GM12875 (cell line): ENCODE measurements around the gene DDX31.

ENCODE experiments used
- H3K4me3 ChIP-seq: one replicate; pipeline ENCODE4 v1.5.1; 2011; ENCODE audit warnings: low read depth, low read length, control low read depth
- TF ChIP-seq, protein P1 (sequence below): IDR thresholded peaks from 2 replicates; pipeline ENCODE4 v1.5.1; 2011; ENCODE audit warnings: low read depth, mild to moderate bottlenecking, control low read depth, inconsistent platforms, low read length, moderate library complexity, borderline replicate concordance; ENCODE audit not compliant: insufficient read depth

The DDX31 gene

DNA sequence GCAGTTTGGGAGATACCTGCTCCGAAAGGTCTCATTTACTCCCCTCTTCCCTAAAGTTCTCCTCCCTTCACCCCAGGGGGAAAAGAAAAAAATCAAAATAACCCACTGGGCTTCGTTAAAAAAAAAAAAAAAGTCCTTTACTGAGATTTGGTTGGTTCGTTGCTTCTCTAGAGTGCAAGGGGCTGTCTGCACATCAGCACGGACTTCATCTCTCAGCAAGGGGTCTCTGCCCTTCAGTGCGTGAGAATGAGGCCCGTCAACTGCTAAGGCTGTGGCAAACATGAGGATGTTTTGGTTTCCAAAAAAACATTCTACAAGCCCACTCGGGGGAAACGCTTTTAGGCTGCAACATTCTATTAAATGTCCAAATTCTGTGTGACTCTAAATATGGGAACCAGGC, 77.3 kb downstream of the DDX31 start:
- H3K4me3 ChIP-seq: no peak overlapping the region
- TF ChIP-seq, protein P1, sequence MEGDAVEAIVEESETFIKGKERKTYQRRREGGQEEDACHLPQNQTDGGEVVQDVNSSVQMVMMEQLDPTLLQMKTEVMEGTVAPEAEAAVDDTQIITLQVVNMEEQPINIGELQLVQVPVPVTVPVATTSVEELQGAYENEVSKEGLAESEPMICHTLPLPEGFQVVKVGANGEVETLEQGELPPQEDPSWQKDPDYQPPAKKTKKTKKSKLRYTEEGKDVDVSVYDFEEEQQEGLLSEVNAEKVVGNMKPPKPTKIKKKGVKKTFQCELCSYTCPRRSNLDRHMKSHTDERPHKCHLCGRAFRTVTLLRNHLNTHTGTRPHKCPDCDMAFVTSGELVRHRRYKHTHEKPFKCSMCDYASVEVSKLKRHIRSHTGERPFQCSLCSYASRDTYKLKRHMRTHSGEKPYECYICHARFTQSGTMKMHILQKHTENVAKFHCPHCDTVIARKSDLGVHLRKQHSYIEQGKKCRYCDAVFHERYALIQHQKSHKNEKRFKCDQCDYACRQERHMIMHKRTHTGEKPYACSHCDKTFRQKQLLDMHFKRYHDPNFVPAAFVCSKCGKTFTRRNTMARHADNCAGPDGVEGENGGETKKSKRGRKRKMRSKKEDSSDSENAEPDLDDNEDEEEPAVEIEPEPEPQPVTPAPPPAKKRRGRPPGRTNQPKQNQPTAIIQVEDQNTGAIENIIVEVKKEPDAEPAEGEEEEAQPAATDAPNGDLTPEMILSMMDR: no peak

DNA sequence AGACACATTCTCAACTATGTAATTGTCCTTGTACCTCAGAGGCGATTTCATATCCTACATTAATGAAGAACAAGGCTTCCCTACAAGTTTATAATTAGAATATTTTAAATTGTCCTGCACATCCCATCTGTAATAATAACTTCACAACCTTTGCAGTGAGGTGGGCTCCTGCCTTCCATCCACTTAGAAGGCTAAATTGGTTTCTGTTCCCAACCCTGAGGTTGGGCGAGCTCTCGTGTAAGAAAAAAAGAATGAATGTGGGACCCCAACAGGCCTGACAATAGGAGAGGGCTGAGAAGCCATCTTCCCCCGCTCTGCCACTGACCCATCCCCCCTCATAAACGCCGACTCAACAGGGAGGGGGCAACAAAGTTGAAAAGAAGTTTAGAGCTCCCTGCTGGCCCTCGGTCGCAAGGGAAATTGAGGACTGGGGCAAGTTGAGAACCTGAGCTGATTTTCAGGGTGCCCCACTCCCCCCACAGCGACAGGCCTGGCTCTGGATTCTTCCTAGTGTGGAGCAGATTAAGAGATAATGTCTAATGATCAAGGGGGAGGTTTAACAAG, 78.0 kb downstream of the DDX31 start:
- H3K4me3 ChIP-seq: no peak overlapping the region
- TF ChIP-seq, protein P1: no peak

DNA sequence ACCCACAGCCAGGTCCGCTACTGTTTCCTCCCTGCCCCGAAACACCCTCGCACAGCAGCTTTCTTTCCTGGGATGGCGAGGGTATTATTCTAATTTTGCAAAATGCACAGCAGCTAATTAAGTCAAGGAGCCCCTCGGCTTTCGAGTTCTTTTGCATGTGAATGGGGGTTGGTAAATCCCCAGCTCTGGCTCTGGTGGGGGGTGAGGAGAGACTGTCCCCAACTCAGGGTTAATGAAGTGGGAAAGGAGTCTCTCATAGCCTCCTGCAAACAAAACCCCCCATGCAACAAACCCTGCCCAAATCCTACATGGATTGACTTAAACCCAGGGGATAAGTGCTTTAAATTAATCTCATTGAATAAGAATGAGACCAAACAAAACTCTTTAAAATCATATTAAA, 78.5 kb downstream of the DDX31 start:
- TF ChIP-seq, protein P1: no peak
- no peak overlapping the region for H3K4me3 ChIP-seq

DNA sequence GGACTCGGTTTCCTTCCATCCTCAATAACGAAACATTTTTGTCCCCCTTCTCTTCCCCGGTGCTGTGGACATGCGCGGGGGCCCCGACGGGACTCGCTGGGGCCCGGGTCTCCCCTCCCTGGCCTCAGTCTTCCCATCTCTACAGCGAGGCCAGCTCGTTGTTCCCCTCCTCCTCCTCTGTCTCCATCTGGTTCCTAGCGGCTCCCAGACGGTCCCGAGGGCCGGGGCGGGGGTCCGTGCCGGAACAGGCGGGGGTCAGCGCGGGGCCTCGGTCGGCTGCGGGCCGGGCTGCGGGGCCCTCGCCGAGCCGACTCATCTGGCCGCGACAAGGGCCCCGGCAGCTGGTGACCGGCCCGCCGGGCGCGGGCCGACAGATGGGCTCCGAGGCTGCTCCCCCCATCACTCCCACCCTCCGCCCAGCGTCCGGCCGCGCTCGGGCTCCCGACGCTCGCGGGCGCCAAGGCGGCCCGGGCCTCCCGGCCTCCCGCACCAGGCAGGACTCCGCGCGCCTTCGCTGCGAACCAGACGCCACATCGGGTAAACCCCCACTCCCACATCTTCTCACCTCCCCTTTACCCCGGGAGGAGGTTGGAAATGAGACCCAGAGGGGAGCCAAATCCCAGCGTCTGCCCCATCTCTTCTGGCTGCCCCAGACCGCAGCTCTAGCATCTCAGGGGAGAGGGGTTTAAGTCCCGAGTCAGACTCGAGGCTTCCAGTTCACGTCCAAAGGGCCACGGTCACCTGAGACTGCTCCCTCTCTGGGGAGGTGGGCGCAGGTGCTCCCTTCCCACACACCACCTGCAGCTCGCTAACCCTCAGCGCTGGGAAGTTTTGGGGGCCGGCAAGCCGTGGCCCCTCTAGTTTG, 79.2 kb downstream of the DDX31 start:
- no peak overlapping the region for H3K4me3 ChIP-seq
- TF ChIP-seq, protein P1: no peak

DNA sequence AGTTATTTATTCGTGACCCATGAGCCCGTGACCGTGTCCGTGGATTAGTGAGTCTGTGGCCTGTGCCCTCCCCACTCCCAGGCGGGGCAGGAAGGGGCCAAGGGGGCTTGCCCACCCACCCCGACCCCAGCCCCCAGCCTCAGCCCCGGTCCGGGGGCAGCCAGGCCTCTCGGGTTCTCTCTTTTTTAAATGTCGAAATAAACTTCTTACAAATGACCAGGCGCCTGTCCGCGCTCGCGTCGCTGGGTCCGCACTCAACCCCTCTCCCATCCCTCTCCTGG, 79.8 kb downstream of the DDX31 start:
- H3K4me3 ChIP-seq: no peak overlapping the region

DNA sequence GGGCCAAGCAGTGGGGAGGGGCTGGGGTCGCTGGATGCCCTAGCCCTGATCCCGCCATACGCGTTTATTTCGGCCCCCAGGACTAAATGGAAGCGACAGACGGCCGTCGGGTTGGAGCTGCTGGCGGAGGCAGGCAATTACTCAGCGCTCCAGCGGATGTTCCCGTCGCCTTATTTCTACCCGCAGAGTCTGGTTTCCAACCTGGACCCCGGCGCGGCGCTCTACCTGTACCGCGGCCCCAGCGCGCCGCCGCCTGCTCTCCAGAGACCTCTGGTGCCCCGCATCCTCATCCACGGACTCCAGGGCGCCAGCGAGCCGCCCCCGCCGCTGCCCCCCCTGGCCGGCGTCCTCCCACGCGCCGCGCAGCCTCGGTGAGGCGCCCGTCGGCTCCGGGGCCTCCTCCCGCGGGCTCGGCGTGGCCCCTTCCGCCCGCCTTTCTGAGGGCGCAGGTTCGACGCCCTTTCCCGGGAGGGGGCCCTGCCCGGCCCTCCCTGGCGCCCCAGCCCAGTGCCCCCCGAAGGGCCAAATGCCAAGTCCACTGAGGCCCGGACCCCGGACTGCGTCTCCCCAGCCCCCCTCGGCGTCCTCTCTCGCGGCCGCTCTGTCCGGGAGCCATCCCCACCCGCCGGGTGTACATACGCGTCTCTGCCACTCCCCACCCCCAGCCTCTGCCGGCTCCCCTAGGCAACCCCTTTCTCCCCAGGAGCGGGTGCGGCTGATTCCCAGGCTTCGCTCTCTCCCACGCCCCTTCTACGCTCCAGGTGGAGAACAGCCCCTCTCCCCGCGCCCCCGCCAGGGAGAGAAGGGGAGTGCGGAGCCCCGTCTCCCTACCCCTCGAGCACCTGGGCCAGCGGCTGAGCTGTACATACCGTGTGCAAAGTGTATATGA, 80.4 kb downstream of the DDX31 start:
- H3K4me3 ChIP-seq: no peak overlapping the region
- TF ChIP-seq, protein P1: no peak

More for the DNA sequence above, 79.8 kb downstream of the DDX31 start:
- TF ChIP-seq, protein P1: no peak
